HG03159 (cell line): ENCODE measurements around the gene MRPL34.

Experiments used
- ATAC-seq: cut with Tn5 transposase; IDR thresholded peaks from one replicate; pipeline ENCODE4 v1.9.1; 2021; ENCODE audit warnings: mild to moderate bottlenecking, moderate library complexity; ENCODE audit not compliant: unreplicated experiment

Gene MRPL34

GRCh38 chr19:17327654-17328516, 22.2 kb downstream of the MRPL34 start:
- ATAC-seq: no peak

- no peak for ATAC-seq
These were observed 23.1 kb downstream of the MRPL34 start for GRCh38 chr19:17328517-17329365.

GRCh38 chr19:17329366-17330261, 23.9 kb downstream of the MRPL34 start:
- ATAC-seq: no peak

GRCh38 chr19:17330262-17331044, 24.8 kb downstream of the MRPL34 start:
- no peak for ATAC-seq

- no peak for ATAC-seq
These were observed 25.4 kb downstream of the MRPL34 start for GRCh38 chr19:17331045-17331558.

- ATAC-seq: no peak
These were observed 26.6 kb downstream of the MRPL34 start for GRCh38 chr19:17332360-17332676.

- no peak for ATAC-seq
These were observed 27.3 kb downstream of the MRPL34 start for GRCh38 chr19:17332677-17333581.

GRCh38 chr19:17333611-17334413, 28.1 kb downstream of the MRPL34 start:
- no peak for ATAC-seq

- peak; percentile 39 for ATAC-seq
These were observed 29.0 kb downstream of the MRPL34 start, which contains the start of gene ANO8 for GRCh38 chr19:17334414-17335409. Gene ANO8, minus strand, starts transcription at chr19:17334855. Its CDS starts 185 bp downstream, at chr19:17334670.

GRCh38 chr19:17335575-17335974, 29.9 kb downstream of the MRPL34 start:
- ATAC-seq: no peak

GRCh38 chr19:17336872-17337674, 31.4 kb downstream of the MRPL34 start, which contains the start of gene GTPBP3:
Gene GTPBP3, plus strand, starts transcription at chr19:17337553. Its CDS starts 59 bp downstream, at chr19:17337612.
- peak; percentile 74 for ATAC-seq

GRCh38 chr19:17337675-17338432, 32.2 kb downstream of the MRPL34 start:
- ATAC-seq: peak; percentile 7

GRCh38 chr19:17338433-17339078, 32.9 kb downstream of the MRPL34 start:
- no peak for ATAC-seq

GRCh38 chr19:17339088-17339741, 33.5 kb downstream of the MRPL34 start:
- ATAC-seq: no peak
